H1 (cell line): Measurements from ENCODE around the gene RAD51B. TPM values are rescaled to one million over a fixed set of nuclear protein-coding genes. Genes with fewer than 3 reads are reported as not detected.

ENCODE experiments used
- CTCF ChIA-PET: fragments of 300-600 bp; sonication (Branson Sonifier 250); formaldehyde crosslinking; loops from one replicate; lab custom pipeline; 2021; ENCODE audit not compliant: partially characterized antibody; lab: Charles Lee
- POLR2A ChIA-PET: fragments of 300-600 bp; sonication (Branson Sonifier 250); formaldehyde crosslinking; loops from one replicate; lab custom pipeline; 2021; ENCODE audit warnings: inconsistent platforms; ENCODE audit not compliant: partially characterized antibody; lab: Charles Lee
- DNase-seq, 2 experiments: peaks; one replicate each; pipeline versions ENCODE4 v3.0.0 to v3.0.0-alpha.2; 2010 to 2022; ENCODE audit warnings: low spot score in 2 of 2, low read depth in 1 of 2, mixed read lengths in 1 of 2
- FAIRE-seq: peaks from 2 replicates; lab custom pipeline; 2011; peaks lifted over from hg19 to GRCh38; lab: Jason Lieb, UNC
- H2AFZ ChIP-seq: 2 replicates; pipeline ENCODE4 v1.8.1; 2012; ENCODE audit warnings: low read length, inconsistent platforms
- H2AK5ac ChIP-seq: 2 replicates; pipeline ENCODE4 v1.6.1; 2013; ENCODE audit warnings: low read depth, low read length
- H2BK120ac ChIP-seq: replicated peaks from 2 replicates; pipeline ENCODE3; 2013; ENCODE audit warnings: low read depth, low read length, inconsistent platforms
- H2BK12ac ChIP-seq: 2 replicates; pipeline ENCODE4 v1.6.1; 2013; ENCODE audit warnings: low read depth, low read length
- H2BK15ac ChIP-seq: 2 replicates; pipeline ENCODE4 v1.6.1; 2013; ENCODE audit warnings: low read length
- H2BK20ac ChIP-seq: 2 replicates; pipeline ENCODE4 v1.6.1; 2013; ENCODE audit warnings: low read length
- H2BK5ac ChIP-seq: 2 replicates; pipeline ENCODE4 v1.6.1; 2013; ENCODE audit warnings: low read depth, low read length
- H3K14ac ChIP-seq: 2 replicates; pipeline ENCODE4 v1.6.1; 2013; ENCODE audit warnings: inconsistent platforms; ENCODE audit not compliant: insufficient read length
- H3K18ac ChIP-seq: 2 replicates; pipeline ENCODE4 v1.6.1; 2013; ENCODE audit warnings: low read length; ENCODE audit errors: extremely low read depth
- H3K23ac ChIP-seq: 2 replicates; pipeline ENCODE4 v1.6.1; 2013; ENCODE audit warnings: inconsistent platforms; ENCODE audit not compliant: insufficient read length
- H3K23me2 ChIP-seq: 2 replicates; pipeline ENCODE4 v1.6.1; 2013; ENCODE audit warnings: low read depth, low read length
- H3K27ac ChIP-seq: 2 replicates; pipeline ENCODE4 v1.6.1; 2011; ENCODE audit warnings: low read depth, low read length, inconsistent platforms
- H3K27me3 ChIP-seq, 4 experiments: replicated peaks in 1 of 4; 1 replicate in 1 of 4; 2 replicates in 3 of 4; pipeline versions ENCODE4 v1.6.1 to v1.8.1; 2011 to 2013; ENCODE audit warnings: low read length in 3 of 4, mild to moderate bottlenecking in 3 of 4, inconsistent platforms in 2 of 4, mixed read lengths in 2 of 4, moderate library complexity in 1 of 4; ENCODE audit not compliant: control insufficient read depth in 3 of 4, insufficient read depth in 3 of 4; ENCODE audit errors: extremely low read depth in 1 of 4
- H3K36me3 ChIP-seq, 4 experiments: 2 replicates each; pipeline versions ENCODE4 v1.6.1 to v1.8.1; 2011 to 2013; ENCODE audit warnings: mild to moderate bottlenecking in 4 of 4, low read length in 3 of 4, moderate library complexity in 2 of 4, control low read depth in 1 of 4, inconsistent platforms in 1 of 4; ENCODE audit not compliant: insufficient read depth in 4 of 4, control insufficient read depth in 2 of 4
- H3K4ac ChIP-seq: replicated peaks from 2 replicates; pipeline ENCODE3; 2013; ENCODE audit warnings: low read length, low read depth, mixed read lengths, inconsistent platforms; ENCODE audit not compliant: insufficient read length
- H3K4me1 ChIP-seq, 4 experiments: replicated peaks in 1 of 4; 1 replicate in 1 of 4; 2 replicates in 3 of 4; pipeline versions ENCODE4 v1.6.1 to v1.8.1; 2011 to 2013; ENCODE audit warnings: low read length in 3 of 4, inconsistent platforms in 2 of 4, mixed read lengths in 1 of 4; ENCODE audit not compliant: insufficient read depth in 4 of 4, control insufficient read depth in 3 of 4
- H3K4me2 ChIP-seq, 2 experiments: 2 replicates each; pipeline versions ENCODE4 v1.6.1 to v1.8.1; 2011 to 2013; ENCODE audit warnings: low read depth in 2 of 2, low read length in 2 of 2, control low read depth in 1 of 2, inconsistent platforms in 1 of 2, mild to moderate bottlenecking in 1 of 2; ENCODE audit not compliant: insufficient read depth in 1 of 2
- H3K4me3 ChIP-seq, 4 experiments: fragments of 200-600, 300-600 bp in 1 of 4; sonication (generic), shearing (Covaris generic), sonication (Bioruptor Twin) in 1 of 4; 2 replicates each; pipeline versions ENCODE4 v1.5.1 to v1.8.1; 2011 to 2016; ENCODE audit warnings: low read length in 4 of 4, low read depth in 3 of 4, control low read depth in 2 of 4, inconsistent platforms in 2 of 4, mild to moderate bottlenecking in 2 of 4, mixed read lengths in 1 of 4, moderate library complexity in 1 of 4; ENCODE audit not compliant: insufficient read depth in 2 of 4; ENCODE audit errors: extremely low read depth in 1 of 4
- H3K56ac ChIP-seq: replicated peaks from 2 replicates; pipeline ENCODE3; 2013; ENCODE audit warnings: low read depth, mild to moderate bottlenecking, mixed read lengths, low read length, inconsistent platforms; ENCODE audit not compliant: insufficient read length
- H3K79me1 ChIP-seq: 2 replicates; pipeline ENCODE4 v1.6.1; 2013; ENCODE audit warnings: low read depth, low read length, control low read depth
- H3K79me2 ChIP-seq, 2 experiments: 2 replicates each; pipeline versions ENCODE4 v1.6.1 to v1.8.1; 2012 to 2013; ENCODE audit warnings: low read length in 2 of 2, mild to moderate bottlenecking in 2 of 2, inconsistent platforms in 1 of 2; ENCODE audit not compliant: insufficient read depth in 2 of 2, control insufficient read depth in 1 of 2
- H3K9ac ChIP-seq, 4 experiments: replicated peaks in 1 of 4; 1 replicate in 1 of 4; 2 replicates in 3 of 4; pipeline versions ENCODE4 v1.6.1 to v1.8.1; 2011 to 2013; ENCODE audit warnings: low read depth in 3 of 4, low read length in 3 of 4, control low read depth in 2 of 4, mild to moderate bottlenecking in 2 of 4, moderate library complexity in 2 of 4, inconsistent platforms in 1 of 4; ENCODE audit errors: extremely low read depth in 1 of 4
- H3K9me3 ChIP-seq, 2 experiments: 2 replicates each; pipeline versions ENCODE4 v1.6.1 to v1.8.1; 2012 to 2013; ENCODE audit warnings: mild to moderate bottlenecking in 2 of 2, moderate library complexity in 2 of 2, control low read depth in 1 of 2, inconsistent platforms in 1 of 2, low read depth in 1 of 2, low read length in 1 of 2, mixed read lengths in 1 of 2; ENCODE audit not compliant: insufficient read depth in 2 of 2
- H4K20me1 ChIP-seq, 2 experiments: replicated peaks in 1 of 2; 2 replicates each; pipeline versions ENCODE3 to v1.8.1; 2011 to 2013; ENCODE audit warnings: inconsistent platforms in 2 of 2, low read length in 2 of 2, mild to moderate bottlenecking in 1 of 2; ENCODE audit not compliant: insufficient read depth in 2 of 2, control insufficient read depth in 1 of 2
- H4K5ac ChIP-seq: 2 replicates; pipeline ENCODE4 v1.6.1; 2013; ENCODE audit warnings: low read length, low read depth, mixed read lengths, inconsistent platforms; ENCODE audit not compliant: insufficient read length
- H4K8ac ChIP-seq: 2 replicates; pipeline ENCODE4 v1.8.0; 2013; ENCODE audit warnings: mild to moderate bottlenecking, moderate library complexity, low read length, inconsistent platforms; ENCODE audit not compliant: insufficient read depth; ENCODE audit errors: extremely low read depth
- H4K91ac ChIP-seq: replicated peaks from 2 replicates; pipeline ENCODE3; 2013; ENCODE audit warnings: low read length, mixed read lengths, inconsistent platforms; ENCODE audit not compliant: insufficient read length
- CHD1 ChIP-seq: IDR thresholded peaks from 2 replicates; pipeline ENCODE4 v1.6.1; 2012; ENCODE audit warnings: low read depth, low read length, improper control_type of control experiment
- EZH2 ChIP-seq: fragments of 200-600 bp; sonication (generic); IDR thresholded peaks from 2 replicates; pipeline ENCODE4 v1.7.1; 2012; ENCODE audit warnings: low read depth, mild to moderate bottlenecking, moderate library complexity, low read length, inconsistent platforms; ENCODE audit not compliant: severe bottlenecking
- HDAC6 ChIP-seq: IDR thresholded peaks from one replicate; pipeline ENCODE4 v1.7.1; 2012; ENCODE audit warnings: low read depth, mild to moderate bottlenecking, inconsistent platforms, low read length, moderate library complexity
- KDM4A ChIP-seq: IDR thresholded peaks from one replicate; pipeline ENCODE4 v1.7.1; 2012; ENCODE audit warnings: low read depth, mild to moderate bottlenecking, moderate library complexity, low read length, inconsistent platforms; ENCODE audit not compliant: severe bottlenecking
- RNF2 ChIP-seq: fragments of 200-900, 300-1000 bp; sonication (generic); IDR thresholded peaks from 2 replicates; pipeline ENCODE4 v1.7.1; 2016; ENCODE audit warnings: borderline replicate concordance, low read depth, mild to moderate bottlenecking, antibody characterized with exemption, low read length; ENCODE audit not compliant: poor library complexity, severe bottlenecking; ENCODE audit errors: missing control alignments
- SIN3A ChIP-seq, 2 experiments: IDR thresholded peaks in 1 of 2; conservative IDR thresholded peaks in 1 of 2; 2 replicates each; pipeline ENCODE4 v1.6.1; 2011 to 2012; ENCODE audit warnings: low read length in 2 of 2, improper control_type of control experiment in 1 of 2, low read depth in 1 of 2, mild to moderate bottlenecking in 1 of 2
- TBP ChIP-seq: IDR thresholded peaks from 2 replicates; pipeline ENCODE4 v1.6.1; 2011; ENCODE audit warnings: low read depth, low read length, improper control_type of control experiment
- ZNF274 ChIP-seq: IDR thresholded peaks from 2 replicates; pipeline ENCODE4 v1.7.0; 2012; ENCODE audit warnings: low read length, borderline replicate concordance; ENCODE audit errors: extremely low read depth
- WGBS, 2 experiments: shearing (Covaris generic) in 1 of 2; methylation state at CpG; one replicate each; pipeline versions ENCODE4 v1.1.6 to v1.1.7; 2013 to 2015; ENCODE audit warnings: low lambda C conversion rate in 2 of 2, mixed read lengths in 2 of 2, inconsistent platforms in 1 of 2, low coverage in 1 of 2, missing lambda C conversion rate in 1 of 2; ENCODE audit not compliant: insufficient replicate concordance in 2 of 2, insufficient coverage in 1 of 2, insufficient read length in 1 of 2; ENCODE audit errors: extremely low coverage in 1 of 2, missing lambda C conversion rate in 1 of 2; 5-methylcytosine and 5-hydroxymethylcytosine counted together
- polyA plus RNA-seq, 7 experiments: library from polyadenylated mRNA; depleted of rRNA in 3 of 7; stranded (reverse) in 5 of 7; unstranded in 2 of 7; fragments of >200 nt in 5 of 7; fragments of 200-250 nt in 2 of 7; gene quantifications; 1 replicate in 5 of 7; 2 replicates in 1 of 7; 4 replicates in 1 of 7; pipeline versions ENCODE4 v1.2.1 to v1.2.3, GENCODE V29; 2011 to 2013; ENCODE audit warnings: missing spikeins in 2 of 7, mixed read lengths in 2 of 7
- total RNA-seq: library from RNA; stranded (reverse); fragmentation: NEBNext Ultra II Directional; extraction: Animal tissue kit (Norgen Biotek cat#: 25700); gene quantifications from 2 replicates; pipeline ENCODE4 v1.2.1, GENCODE V29; 2021
- TF ChIP-seq, protein P1 (sequence below), 3 experiments: IDR thresholded peaks; 1 replicate in 2 of 3; 2 replicates in 1 of 3; pipeline versions ENCODE4 v1.5.1 to v1.6.1; 2011; ENCODE audit warnings: low read length in 3 of 3, mild to moderate bottlenecking in 3 of 3, inconsistent platforms in 2 of 3, low read depth in 1 of 3, moderate library complexity in 1 of 3; ENCODE audit not compliant: insufficient read depth in 1 of 3; ENCODE audit errors: control extremely low read depth in 1 of 3
- TF ChIP-seq, protein P2 (sequence below): IDR thresholded peaks from 2 replicates; pipeline ENCODE4 v1.6.1; 2011; ENCODE audit warnings: low read depth, mild to moderate bottlenecking, low read length; ENCODE audit not compliant: insufficient read depth

RAD51B gene
- total and polyA plus RNA-seq, 2 of the 8 experiments (the other 6 are each of a cell fraction or from before 2014, with no cell fraction given), result 3.9 to 14.9 TPM

DNA sequence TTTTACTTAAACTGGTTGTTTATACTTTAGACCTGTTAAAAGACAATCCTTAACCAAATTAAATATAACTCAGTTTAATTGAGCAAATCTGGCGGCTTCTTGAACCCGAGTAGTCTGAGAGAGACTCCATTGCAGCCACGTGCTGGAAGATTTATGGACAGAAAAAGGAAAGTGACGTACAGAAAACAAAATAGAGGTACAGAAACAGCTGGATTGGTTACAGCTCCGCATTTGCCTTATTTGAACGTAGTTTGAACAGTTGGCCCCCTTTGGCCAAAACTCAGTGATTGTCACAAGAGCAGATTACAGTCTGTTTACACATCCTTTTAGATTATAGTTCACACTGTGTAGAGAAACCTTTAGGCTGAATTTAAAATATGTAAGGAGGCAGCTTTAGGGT lies 155.9 kb downstream of the RAD51B start:
- no peak overlapping the region for H2AFZ ChIP-seq
- H4K91ac ChIP-seq, result no peak overlapping the region
- POLR2A ChIA-PET, result no interaction called here
- H3K23me2 ChIP-seq, result no peaks in the 10 kb centered on the region
- H3K79me2 ChIP-seq, result no peaks in the 10 kb centered on the region
- no peak overlapping the region for H3K9ac ChIP-seq
- no peaks in the 10 kb centered on the region for H4K20me1 ChIP-seq
- no peak overlapping the region for H3K4me2 ChIP-seq
- 90% methylated on average over 6 of the region's 6 CpGs; no CpG with 5 or more reads in 1 of the 2 experiments for WGBS, 2 experiments
- H4K5ac ChIP-seq, result no peak overlapping the region
- CTCF ChIA-PET, result no interaction called here
- no peak overlapping the region for H3K4ac ChIP-seq
- no peak overlapping the region for H2BK12ac ChIP-seq
- no peak overlapping the region for H2BK20ac ChIP-seq
- no peak overlapping the region for H3K23ac ChIP-seq
- no peak overlapping the region for H3K14ac ChIP-seq
- FAIRE-seq, result no peak
- DNase-seq, result no peak
- no peaks in the 10 kb centered on the region for H3K36me3 ChIP-seq
- H4K8ac ChIP-seq, result no peak overlapping the region
- no peaks in the 10 kb centered on the region for H3K27me3 ChIP-seq
- no peak overlapping the region for H2BK120ac ChIP-seq
- no peak overlapping the region for H3K27ac ChIP-seq
- H2AK5ac ChIP-seq, result no peak overlapping the region
- no peak overlapping the region for H3K4me3 ChIP-seq
- no peak overlapping the region for H2BK15ac ChIP-seq
- no peaks in the 10 kb centered on the region for H3K79me1 ChIP-seq
- H3K18ac ChIP-seq, result no peak overlapping the region
- no peaks in the 10 kb centered on the region for H3K9me3 ChIP-seq
- no peak overlapping the region for H3K56ac ChIP-seq
- no peak overlapping the region for H2BK5ac ChIP-seq
- peaks cover 0 to 7% (median 4%) of the 10 kb centered on the region in 4 experiments; a peak in 4 of 7 replicates for H3K4me1 ChIP-seq
- TF ChIP-seq TBP, result no peak
- TF ChIP-seq, protein P1, sequence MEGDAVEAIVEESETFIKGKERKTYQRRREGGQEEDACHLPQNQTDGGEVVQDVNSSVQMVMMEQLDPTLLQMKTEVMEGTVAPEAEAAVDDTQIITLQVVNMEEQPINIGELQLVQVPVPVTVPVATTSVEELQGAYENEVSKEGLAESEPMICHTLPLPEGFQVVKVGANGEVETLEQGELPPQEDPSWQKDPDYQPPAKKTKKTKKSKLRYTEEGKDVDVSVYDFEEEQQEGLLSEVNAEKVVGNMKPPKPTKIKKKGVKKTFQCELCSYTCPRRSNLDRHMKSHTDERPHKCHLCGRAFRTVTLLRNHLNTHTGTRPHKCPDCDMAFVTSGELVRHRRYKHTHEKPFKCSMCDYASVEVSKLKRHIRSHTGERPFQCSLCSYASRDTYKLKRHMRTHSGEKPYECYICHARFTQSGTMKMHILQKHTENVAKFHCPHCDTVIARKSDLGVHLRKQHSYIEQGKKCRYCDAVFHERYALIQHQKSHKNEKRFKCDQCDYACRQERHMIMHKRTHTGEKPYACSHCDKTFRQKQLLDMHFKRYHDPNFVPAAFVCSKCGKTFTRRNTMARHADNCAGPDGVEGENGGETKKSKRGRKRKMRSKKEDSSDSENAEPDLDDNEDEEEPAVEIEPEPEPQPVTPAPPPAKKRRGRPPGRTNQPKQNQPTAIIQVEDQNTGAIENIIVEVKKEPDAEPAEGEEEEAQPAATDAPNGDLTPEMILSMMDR (IDR thresholded peaks at IDR 0.05; ENCODE audit: control extremely low read depth in 1 of 3, insufficient read depth in 1 of 3, low read depth in 1 of 3, low read length in 3 of 3), result no peak
- TF ChIP-seq ZNF274, result no peak
- TF ChIP-seq EZH2, result no peak
- TF ChIP-seq KDM4A, result no peak
- TF ChIP-seq HDAC6, result no peak
- TF ChIP-seq SIN3A (conservative IDR thresholded peaks at IDR 0.05 in 1 of 2, IDR thresholded peaks at IDR 0.05 in 1 of 2; ENCODE audit: low read depth in 1 of 2, low read length in 2 of 2), result no peak
- TF ChIP-seq, protein P2, sequence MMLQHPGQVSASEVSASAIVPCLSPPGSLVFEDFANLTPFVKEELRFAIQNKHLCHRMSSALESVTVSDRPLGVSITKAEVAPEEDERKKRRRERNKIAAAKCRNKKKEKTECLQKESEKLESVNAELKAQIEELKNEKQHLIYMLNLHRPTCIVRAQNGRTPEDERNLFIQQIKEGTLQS, result no peak
- no peak for TF ChIP-seq RNF2
- TF ChIP-seq CHD1, result no peak
